ENCODE measurements around the gene CSF1R. TPM values are rescaled to one million over a fixed set of nuclear protein-coding genes. Genes with fewer than 3 reads are reported as not detected.

Gene CSF1R
- total RNA-seq, 4 donors from 2014 or later: 12.3 to 58.0 (median 35.2) TPM

DNA sequence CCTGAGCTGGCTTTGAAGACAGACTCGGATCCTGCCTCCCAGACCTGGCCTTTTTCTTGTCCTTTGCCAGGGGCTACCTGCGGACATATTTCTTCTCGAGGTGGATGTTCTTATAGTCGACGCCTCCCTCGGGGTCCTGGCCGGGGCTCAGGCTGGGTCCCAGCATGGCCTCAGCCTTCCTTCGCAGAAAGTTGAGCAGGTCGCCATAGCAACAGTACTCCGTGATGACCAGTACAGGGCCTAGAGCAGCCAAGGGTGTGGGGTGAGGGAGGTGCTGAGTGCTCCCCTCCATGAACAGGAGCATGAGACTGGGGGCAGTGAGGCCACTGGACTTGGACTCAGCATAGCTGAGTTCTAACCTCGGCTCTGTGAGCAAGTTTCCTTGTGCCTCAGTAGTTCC is 26.7 kb downstream of the CSF1R start:
- 86% methylated on average over 8 of the region's 11 CpGs; no CpG with 5 or more reads in 1 of the 2 donors for WGBS, 2 donors (ENCODE audit: low coverage in 1 of 2)
- no peaks in the 10 kb centered on the region for H3K27me3 ChIP-seq
- H3K36me3 ChIP-seq: peaks cover 0 to 16% of the 10 kb centered on the region in 2 donors
- no peak for ATAC-seq
- no peak overlapping the region for H3K4me3 ChIP-seq
- H3K4me1 ChIP-seq: no peaks in the 10 kb centered on the region
- no peaks in the 10 kb centered on the region for H3K9me3 ChIP-seq
- TF ChIP-seq POLR2AphosphoS5 (IDR thresholded peaks at IDR 0.05) (no peak), POLR2A (IDR thresholded peaks at IDR 0.05) (no peak), EP300 (IDR thresholded peaks at IDR 0.05) (no peak)
- TF ChIP-seq, protein P1, sequence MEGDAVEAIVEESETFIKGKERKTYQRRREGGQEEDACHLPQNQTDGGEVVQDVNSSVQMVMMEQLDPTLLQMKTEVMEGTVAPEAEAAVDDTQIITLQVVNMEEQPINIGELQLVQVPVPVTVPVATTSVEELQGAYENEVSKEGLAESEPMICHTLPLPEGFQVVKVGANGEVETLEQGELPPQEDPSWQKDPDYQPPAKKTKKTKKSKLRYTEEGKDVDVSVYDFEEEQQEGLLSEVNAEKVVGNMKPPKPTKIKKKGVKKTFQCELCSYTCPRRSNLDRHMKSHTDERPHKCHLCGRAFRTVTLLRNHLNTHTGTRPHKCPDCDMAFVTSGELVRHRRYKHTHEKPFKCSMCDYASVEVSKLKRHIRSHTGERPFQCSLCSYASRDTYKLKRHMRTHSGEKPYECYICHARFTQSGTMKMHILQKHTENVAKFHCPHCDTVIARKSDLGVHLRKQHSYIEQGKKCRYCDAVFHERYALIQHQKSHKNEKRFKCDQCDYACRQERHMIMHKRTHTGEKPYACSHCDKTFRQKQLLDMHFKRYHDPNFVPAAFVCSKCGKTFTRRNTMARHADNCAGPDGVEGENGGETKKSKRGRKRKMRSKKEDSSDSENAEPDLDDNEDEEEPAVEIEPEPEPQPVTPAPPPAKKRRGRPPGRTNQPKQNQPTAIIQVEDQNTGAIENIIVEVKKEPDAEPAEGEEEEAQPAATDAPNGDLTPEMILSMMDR (IDR thresholded peaks at IDR 0.05): no peak
- H3K27ac ChIP-seq: no peak overlapping the region

DNA sequence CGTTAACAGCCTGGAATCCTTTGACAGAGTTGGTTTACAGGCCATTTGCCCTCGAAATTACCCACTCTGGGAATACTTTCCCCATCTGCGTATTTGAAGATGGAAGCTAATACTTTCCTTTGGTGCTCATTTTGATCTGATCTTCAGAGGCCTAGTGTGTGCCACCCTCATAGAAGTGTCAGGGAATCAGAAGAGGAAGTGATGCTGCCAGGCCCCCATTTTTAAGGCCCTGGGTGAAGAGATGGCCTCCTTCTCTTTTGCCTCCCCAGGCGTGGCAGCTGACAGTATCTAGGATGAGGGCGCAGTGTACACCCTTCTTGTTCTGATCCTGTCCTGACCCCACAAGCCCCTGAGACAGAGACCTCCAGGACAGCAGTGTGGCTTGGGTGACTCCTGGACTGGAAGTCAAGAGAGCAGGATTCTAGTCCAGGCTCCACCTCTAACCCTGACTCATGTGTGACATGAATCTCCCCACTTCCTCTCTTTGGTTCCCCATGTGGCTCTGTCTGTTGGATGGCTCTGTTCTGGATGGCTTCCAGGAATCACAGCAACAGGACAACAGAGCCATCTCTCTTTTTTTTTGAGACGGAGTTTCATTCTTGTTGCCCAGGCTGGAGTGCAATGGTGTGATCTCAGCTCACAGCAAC is 27.8 kb downstream of the CSF1R start:
- Histone ChIP-seq H3K4me1 (no peaks in the 10 kb centered on the region), H3K27me3 (no peaks in the 10 kb centered on the region), H3K36me3 (peaks cover 0 to 27% of the 10 kb centered on the region in 2 donors), H3K4me3 (no peak overlapping the region), H3K27ac (no peak overlapping the region), H3K9me3 (no peaks in the 10 kb centered on the region)
- WGBS, 2 donors (ENCODE audit: low coverage in 1 of 2): 94 to 100% methylated on average over 3 of the region's 6 CpGs
- ATAC-seq: peak; percentile 51
- TF ChIP-seq POLR2A (IDR thresholded peaks at IDR 0.05): no peak
- TF ChIP-seq, protein P1 (IDR thresholded peaks at IDR 0.05): no peak
- no peak for TF ChIP-seq POLR2AphosphoS5 (IDR thresholded peaks at IDR 0.05)
- TF ChIP-seq EP300 (IDR thresholded peaks at IDR 0.05): no peak

DNA sequence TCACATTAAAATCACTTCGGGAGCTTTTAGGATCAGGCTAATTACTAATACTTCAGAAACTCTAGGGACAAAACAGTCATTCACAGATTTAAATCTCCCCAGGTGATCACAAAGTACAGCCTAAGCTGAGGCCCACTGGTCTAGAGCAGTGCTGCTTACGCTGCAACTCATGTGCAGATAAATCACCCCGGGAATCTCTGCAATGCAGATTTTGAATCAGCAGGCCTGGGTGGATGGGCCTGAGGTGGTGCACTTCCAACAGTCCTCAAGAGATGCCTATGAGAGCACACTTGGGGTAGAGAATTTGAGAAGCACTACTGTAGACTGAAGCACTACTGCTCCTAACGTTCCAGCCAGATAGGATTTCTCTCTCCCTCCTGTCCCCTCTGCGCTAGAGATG is 28.4 kb downstream of the CSF1R start:
- WGBS, 2 donors (ENCODE audit: low coverage in 1 of 2): 68 to 78% methylated on average over 2 to 5 of the region's 5 CpGs
- Histone ChIP-seq H3K27ac (no peak overlapping the region), H3K27me3 (no peaks in the 10 kb centered on the region), H3K9me3 (no peaks in the 10 kb centered on the region), H3K4me1 (no peaks in the 10 kb centered on the region), H3K36me3 (peaks cover 0 to 33% of the 10 kb centered on the region in 2 donors), H3K4me3 (no peak overlapping the region)
- no peak for ATAC-seq
- TF ChIP-seq, protein P1 (IDR thresholded peaks at IDR 0.05): no peak
- no peak for TF ChIP-seq POLR2A (IDR thresholded peaks at IDR 0.05)
- TF ChIP-seq POLR2AphosphoS5 (IDR thresholded peaks at IDR 0.05): no peak

DNA sequence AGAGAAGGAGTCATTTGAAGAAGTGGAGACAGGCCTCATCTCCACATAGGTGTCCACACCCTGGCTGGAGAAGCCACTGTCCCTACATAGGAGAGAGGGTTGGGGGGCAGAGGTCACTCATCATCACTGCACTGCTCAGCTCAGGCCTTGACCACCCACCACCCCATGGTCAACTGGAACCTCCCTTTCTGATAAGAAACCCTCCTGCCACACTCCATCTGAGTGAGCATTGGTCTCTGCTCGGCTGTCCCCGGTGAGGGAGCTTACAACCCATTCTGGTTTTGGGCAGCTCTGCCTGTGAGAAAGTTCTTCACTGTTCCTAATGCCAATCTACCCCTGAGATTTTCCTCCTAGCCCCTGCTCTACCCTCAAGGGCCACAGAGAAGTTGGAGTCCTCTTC is 28.8 kb downstream of the CSF1R start:
- Histone ChIP-seq H3K4me1 (no peaks in the 10 kb centered on the region), H3K27me3 (no peaks in the 10 kb centered on the region), H3K36me3 (peaks cover 0 to 38% of the 10 kb centered on the region in 2 donors), H3K9me3 (no peaks in the 10 kb centered on the region), H3K4me3 (no peak overlapping the region), H3K27ac (no peak overlapping the region)
- no peak for TF ChIP-seq EP300 (IDR thresholded peaks at IDR 0.05)
- no peak for TF ChIP-seq POLR2AphosphoS5 (IDR thresholded peaks at IDR 0.05)
- TF ChIP-seq, protein P1 (IDR thresholded peaks at IDR 0.05): no peak
- no peak for TF ChIP-seq POLR2A (IDR thresholded peaks at IDR 0.05)
- WGBS, 2 donors (ENCODE audit: low coverage in 1 of 2): 100% methylated on average over 1 of the region's 2 CpGs; no CpG with 5 or more reads in 1 of the 2 donors
- no peak for ATAC-seq

DNA sequence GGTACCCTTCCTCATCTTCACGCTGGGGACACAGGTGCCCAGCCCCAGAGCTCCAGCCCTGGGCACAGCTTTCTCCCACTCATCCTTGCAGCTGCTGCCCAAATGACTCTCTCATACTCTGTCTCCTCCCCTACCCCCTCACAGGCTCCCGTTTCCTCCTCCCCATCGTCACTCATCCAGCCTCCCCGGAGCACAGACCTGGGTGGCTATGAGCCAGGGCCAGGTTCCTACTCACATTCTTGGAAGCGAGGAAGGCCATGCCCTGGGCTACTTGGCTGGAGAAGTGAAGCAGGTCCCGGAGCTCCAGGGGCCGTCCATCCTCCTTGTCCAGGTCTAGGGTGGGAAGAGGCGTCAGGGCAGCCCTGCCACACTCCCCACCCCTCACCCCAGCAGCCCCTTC is 29.3 kb downstream of the CSF1R start:
- no peaks in the 10 kb centered on the region for H3K4me1 ChIP-seq
- TF ChIP-seq EP300 (IDR thresholded peaks at IDR 0.05) (no peak), POLR2A (IDR thresholded peaks at IDR 0.05) (no peak), POLR2AphosphoS5 (IDR thresholded peaks at IDR 0.05) (no peak)
- TF ChIP-seq, protein P1 (IDR thresholded peaks at IDR 0.05): no peak
- H3K4me3 ChIP-seq: no peak overlapping the region
- peaks cover 0 to 42% of the 10 kb centered on the region in 2 donors for H3K36me3 ChIP-seq
- ATAC-seq: no peak
- no peaks in the 10 kb centered on the region for H3K27me3 ChIP-seq
- no peaks in the 10 kb centered on the region for H3K9me3 ChIP-seq
- H3K27ac ChIP-seq: no peak overlapping the region
- 34 to 100% methylated on average over 1 to 4 of the region's 8 CpGs for WGBS, 2 donors (ENCODE audit: low coverage in 1 of 2)

Measured in gastroesophageal sphincter (tissue), 4 donors.